GM18508 (cell line): Measurements from ENCODE around the gene ZBTB18.

Experiments
- ATAC-seq: cut with Tn5 transposase; IDR thresholded peaks from one replicate; pipeline ENCODE4 v1.9.1; 2021; ENCODE audit warnings: moderate number of reproducible peaks; ENCODE audit not compliant: insufficient read depth, unreplicated experiment

The ZBTB18 gene

GRCh38 chr1:244083383-244083943 lies 32.4 kb downstream of the ZBTB18 start:
- ATAC-seq, result no peak

GRCh38 chr1:244084763-244085162 lies 33.7 kb downstream of the ZBTB18 start:
- no peak for ATAC-seq

- no peak for ATAC-seq
Measured at GRCh38 chr1:244085891-244086290, 34.8 kb downstream of the ZBTB18 start.

GRCh38 chr1:244087021-244087560 lies 36.0 kb downstream of the ZBTB18 start:
- no peak for ATAC-seq

- ATAC-seq, result no peak
Measured at GRCh38 chr1:244087611-244088010, 36.5 kb downstream of the ZBTB18 start.

- ATAC-seq, result no peak
Measured at GRCh38 chr1:244088161-244088560, 37.1 kb downstream of the ZBTB18 start.

- no peak for ATAC-seq
Measured at GRCh38 chr1:244089561-244089960, 38.5 kb downstream of the ZBTB18 start.

GRCh38 chr1:244090645-244091044 lies 39.6 kb downstream of the ZBTB18 start:
- no peak for ATAC-seq

GRCh38 chr1:244092293-244092963 lies 41.3 kb downstream of the ZBTB18 start:
- ATAC-seq, result no peak

GRCh38 chr1:244092964-244093638 lies 42.0 kb downstream of the ZBTB18 start:
- no peak for ATAC-seq

GRCh38 chr1:244094880-244095528 lies 43.9 kb downstream of the ZBTB18 start:
- no peak for ATAC-seq

GRCh38 chr1:244095529-244095911 lies 44.4 kb downstream of the ZBTB18 start:
- no peak for ATAC-seq

- no peak for ATAC-seq
Measured at GRCh38 chr1:244096066-244096610, 45.1 kb downstream of the ZBTB18 start.

- no peak for ATAC-seq
Measured at GRCh38 chr1:244096691-244097090, 45.6 kb downstream of the ZBTB18 start.

- no peak for ATAC-seq
Measured at GRCh38 chr1:244097523-244098405, 46.7 kb downstream of the ZBTB18 start.

- ATAC-seq, result no peak
Measured at GRCh38 chr1:244099258-244099930, 48.3 kb downstream of the ZBTB18 start.

- no peak for ATAC-seq
Measured at GRCh38 chr1:244100276-244100675, 49.2 kb downstream of the ZBTB18 start.

GRCh38 chr1:244100704-244101453 lies 49.8 kb downstream of the ZBTB18 start:
- no peak for ATAC-seq
